H9 (cell line): ENCODE results near the gene CHSY1. TPM values are rescaled to one million over a fixed set of nuclear protein-coding genes. Genes with fewer than 3 reads are reported as not detected.

ENCODE experiments used
- DNase-seq: peaks from one replicate; pipeline ENCODE4 v3.0.0-alpha.2; 2017
- H2AFZ ChIP-seq: one replicate; pipeline ENCODE4 v1.6.1; 2013; ENCODE audit warnings: mild to moderate bottlenecking, low read length, control low read depth, moderate library complexity
- H2AK5ac ChIP-seq: 2 replicates; pipeline ENCODE4 v1.6.1; 2013; ENCODE audit warnings: low read length, control low read depth, mixed read lengths; ENCODE audit not compliant: insufficient read length
- H2BK120ac ChIP-seq: one replicate; pipeline ENCODE4 v1.6.1; 2013; ENCODE audit warnings: low read depth, mild to moderate bottlenecking, low read length, control low read depth, inconsistent platforms; ENCODE audit not compliant: poor library complexity, severe bottlenecking
- H2BK12ac ChIP-seq: 2 replicates; pipeline ENCODE4 v1.6.1; 2013; ENCODE audit warnings: low read length, control low read depth, mixed read lengths, low read depth; ENCODE audit not compliant: insufficient read length
- H2BK15ac ChIP-seq: 2 replicates; pipeline ENCODE4 v1.6.1; 2013; ENCODE audit warnings: low read depth, low read length, control low read depth
- H2BK20ac ChIP-seq: one replicate; pipeline ENCODE4 v1.6.1; 2013; ENCODE audit warnings: low read depth, mild to moderate bottlenecking, low read length, control low read depth, inconsistent platforms; ENCODE audit not compliant: poor library complexity, severe bottlenecking
- H2BK5ac ChIP-seq: 2 replicates; pipeline ENCODE4 v1.6.1; 2013; ENCODE audit warnings: low read length, control low read depth, mixed read lengths; ENCODE audit not compliant: insufficient read length
- H3K14ac ChIP-seq: 2 replicates; pipeline ENCODE4 v1.6.1; 2013; ENCODE audit warnings: low read length, control low read depth; ENCODE audit not compliant: insufficient read depth
- H3K18ac ChIP-seq: 2 replicates; pipeline ENCODE4 v1.6.1; 2013; ENCODE audit warnings: low read depth, mild to moderate bottlenecking, mixed read lengths, low read length, control low read depth; ENCODE audit not compliant: insufficient read length
- H3K23ac ChIP-seq: 2 replicates; pipeline ENCODE4 v1.6.1; 2013; ENCODE audit warnings: low read length, control low read depth, mixed read lengths, low read depth; ENCODE audit not compliant: insufficient read length
- H3K23me2 ChIP-seq: 2 replicates; pipeline ENCODE4 v1.6.1; 2013; ENCODE audit warnings: low read depth, mild to moderate bottlenecking, mixed read lengths, low read length, control low read depth; ENCODE audit not compliant: insufficient read length, poor library complexity, severe bottlenecking
- H3K27ac ChIP-seq: 2 replicates; pipeline ENCODE4 v1.5.1; 2013; ENCODE audit warnings: low read length, control low read depth, mixed read lengths, low read depth; ENCODE audit not compliant: insufficient read length
- H3K27me3 ChIP-seq: 2 replicates; pipeline ENCODE4 v1.6.1; 2013; ENCODE audit warnings: low read length, control low read depth, inconsistent platforms; ENCODE audit not compliant: insufficient read depth
- H3K4ac ChIP-seq: 2 replicates; pipeline ENCODE4 v1.6.1; 2013; ENCODE audit warnings: low read depth, mild to moderate bottlenecking, control low read depth, inconsistent platforms, low read length, moderate library complexity
- H3K4me1 ChIP-seq: 2 replicates; pipeline ENCODE4 v1.6.1; 2013; ENCODE audit warnings: low read length, control low read depth, inconsistent platforms; ENCODE audit not compliant: insufficient read depth
- H3K4me2 ChIP-seq: 2 replicates; pipeline ENCODE4 v1.6.1; 2013; ENCODE audit warnings: low read length, control low read depth, mixed read lengths; ENCODE audit not compliant: insufficient read length, insufficient read depth
- H3K56ac ChIP-seq: 2 replicates; pipeline ENCODE4 v1.6.1; 2013; ENCODE audit warnings: low read depth, mild to moderate bottlenecking, mixed read lengths, low read length, control low read depth; ENCODE audit not compliant: insufficient read length
- H3K79me1 ChIP-seq: 2 replicates; pipeline ENCODE4 v1.6.1; 2013; ENCODE audit warnings: low read depth, mild to moderate bottlenecking, moderate library complexity, low read length, control low read depth, inconsistent platforms; ENCODE audit not compliant: insufficient read depth, poor library complexity, severe bottlenecking
- H3K79me2 ChIP-seq: 2 replicates; pipeline ENCODE4 v1.6.1; 2013; ENCODE audit warnings: low read length, control low read depth, inconsistent platforms; ENCODE audit not compliant: insufficient read depth
- H3K9ac ChIP-seq: 2 replicates; pipeline ENCODE4 v1.6.1; 2013; ENCODE audit warnings: low read length, control low read depth, mixed read lengths; ENCODE audit not compliant: insufficient read length; ENCODE audit errors: extremely low read depth
- H3K9me3 ChIP-seq: one replicate; pipeline ENCODE4 v1.6.1; 2013; ENCODE audit warnings: low read depth, low read length, inconsistent platforms; ENCODE audit not compliant: control insufficient read depth
- H3T11ph ChIP-seq: one replicate; pipeline ENCODE4 v1.6.1; 2013; ENCODE audit warnings: mild to moderate bottlenecking, low read length, control low read depth, inconsistent platforms
- H4K20me1 ChIP-seq: one replicate; pipeline ENCODE4 v1.6.1; 2013; ENCODE audit not compliant: control insufficient read depth, insufficient read length, insufficient read depth
- H4K5ac ChIP-seq: 2 replicates; pipeline ENCODE4 v1.6.1; 2013; ENCODE audit warnings: low read depth, mild to moderate bottlenecking, mixed read lengths, low read length, control low read depth; ENCODE audit not compliant: insufficient read length
- H4K8ac ChIP-seq: replicated peaks from 2 replicates; pipeline ENCODE4 v1.6.1; 2013; ENCODE audit warnings: low read length, control low read depth, mixed read lengths, low read depth; ENCODE audit not compliant: insufficient read length
- H4K91ac ChIP-seq: 2 replicates; pipeline ENCODE4 v1.6.1; 2013; ENCODE audit warnings: low read depth, mild to moderate bottlenecking, moderate library complexity, mixed read lengths, low read length, control low read depth; ENCODE audit not compliant: insufficient read length
- H3K27ac Mint-ChIP-seq, 3 experiments: 2 replicates in 2 of 3; 3 replicates in 1 of 3; pipeline ENCODE4 v1.8.0; 2020 to 2021; ENCODE audit warnings: mixed read lengths in 3 of 3, mild to moderate bottlenecking in 1 of 3, moderate library complexity in 1 of 3
- H3K27me3 Mint-ChIP-seq: 2 replicates; pipeline ENCODE4 v1.8.0; 2021; ENCODE audit warnings: low read depth, mild to moderate bottlenecking, moderate library complexity, mixed read lengths
- H3K36me3 Mint-ChIP-seq, 3 experiments: 2 replicates in 2 of 3; 3 replicates in 1 of 3; pipeline ENCODE4 v1.8.0; 2020 to 2021; ENCODE audit warnings: low read depth in 3 of 3, mixed read lengths in 3 of 3; ENCODE audit not compliant: insufficient read depth in 1 of 3
- H3K4me1 Mint-ChIP-seq, 2 experiments: 2 replicates each; pipeline ENCODE4 v1.8.0; 2020; ENCODE audit warnings: mixed read lengths in 2 of 2
- H3K4me3 Mint-ChIP-seq, 2 experiments: 2 replicates in 1 of 2; 3 replicates in 1 of 2; pipeline ENCODE4 v1.8.0; 2020 to 2021; ENCODE audit warnings: mild to moderate bottlenecking in 2 of 2, mixed read lengths in 2 of 2, moderate library complexity in 1 of 2
- H3K9me3 Mint-ChIP-seq, 2 experiments: 2 replicates in 1 of 2; 3 replicates in 1 of 2; pipeline ENCODE4 v1.8.0; 2020; ENCODE audit warnings: mild to moderate bottlenecking in 2 of 2, mixed read lengths in 2 of 2, moderate library complexity in 1 of 2
- CTCF ChIP-seq: fragments of 200-600 bp; sonication (generic); conservative IDR thresholded peaks from 3 replicates; pipeline ENCODE4 v1.8.0; 2021; ENCODE audit warnings: antibody characterized with exemption, mild to moderate bottlenecking
- WGBS: extraction: QIAGEN DNeasy Blood & Tissue Kit; methylation state at CpG from one replicate; pipeline ENCODE4 v1.1.7; 2013; ENCODE audit warnings: missing lambda C conversion rate, low lambda C conversion rate, mixed read lengths; ENCODE audit not compliant: insufficient read length; ENCODE audit errors: extremely low coverage; 5-methylcytosine and 5-hydroxymethylcytosine counted together
- total RNA-seq: library from RNA; stranded (reverse); gene quantifications from 2 replicates; pipeline ENCODE4 v1.2.1, GENCODE V29; 2021

Gene CHSY1
- total RNA-seq, 1 experiment from 2014 or later: 68.3 TPM

GRCh38 chr15:101138913-101139880 is 112.7 kb downstream of the CHSY1 start:
- Mint-ChIP-seq H3K27ac (peak overlapping the region in 1 of 3 experiments; percentile 39; a peak in 1 of 7 replicates), H3K4me3 (no peak overlapping the region), H3K36me3 (peaks cover 0 to 2% (median 0%) of the 10 kb centered on the region in 3 experiments; a peak in 1 of 7 replicates), H3K27me3 (peaks cover 1% of the 10 kb centered on the region; the same call in 1 of the 2 replicates), H3K4me1 (peaks cover 8 to 12% of the 10 kb centered on the region in 2 experiments), H3K9me3 (peaks cover 0 to 7% of the 10 kb centered on the region in 2 experiments; a peak in 2 of 5 replicates)
- no peak overlapping the region for H2AFZ ChIP-seq
- H3K4ac ChIP-seq: no peak overlapping the region
- no peak for TF ChIP-seq CTCF
- H4K20me1 ChIP-seq: no peaks in the 10 kb centered on the region
- H4K5ac ChIP-seq: no peak overlapping the region
- H2BK120ac ChIP-seq: no peak overlapping the region
- no peak overlapping the region; the same call in 1 of the 2 replicates for H3K14ac ChIP-seq
- H4K91ac ChIP-seq: no peak overlapping the region
- no peaks in the 10 kb centered on the region for H3K27me3 ChIP-seq
- no peaks in the 10 kb centered on the region for H3K79me1 ChIP-seq
- H3K79me2 ChIP-seq: no peaks in the 10 kb centered on the region
- no peak overlapping the region for H2BK12ac ChIP-seq
- no peak overlapping the region for H4K8ac ChIP-seq
- H3T11ph ChIP-seq: no peak overlapping the region
- H2BK15ac ChIP-seq: no peak overlapping the region
- H3K23me2 ChIP-seq: no peaks in the 10 kb centered on the region
- H2BK20ac ChIP-seq: no peak overlapping the region
- H2AK5ac ChIP-seq: no peak overlapping the region
- H3K18ac ChIP-seq: no peak overlapping the region
- no peak overlapping the region for H3K23ac ChIP-seq
- DNase-seq: no peak
- H3K4me2 ChIP-seq: no peak overlapping the region
- H3K9ac ChIP-seq: no peak overlapping the region
- no peaks in the 10 kb centered on the region for H3K9me3 ChIP-seq
- H2BK5ac ChIP-seq: no peak overlapping the region
- no peak overlapping the region for H3K27ac ChIP-seq
- H3K56ac ChIP-seq: no peak overlapping the region
- WGBS: no CpG with 5 or more reads among the region's 22 CpGs
- no peaks in the 10 kb centered on the region; the same call in 1 of the 2 replicates for H3K4me1 ChIP-seq
